Measurements from ENCODE around the gene SMOC2. TPM values are rescaled to one million over a fixed set of nuclear protein-coding genes. Genes with fewer than 3 reads are reported as not detected.
A peak's percentile ranks its signal among the peaks of the same experiment; 100 is the strongest.

The SMOC2 gene
- polyA plus RNA-seq, 3 donors: not detected

GRCh38 chr6:168709991-168710390, 269.0 kb downstream of the SMOC2 start:
- H3K27ac Mint-ChIP-seq: no peak overlapping the region
- H3K4me1 Mint-ChIP-seq: no peaks in the 10 kb centered on the region

GRCh38 chr6:168711049-168711640, 270.2 kb downstream of the SMOC2 start:
- Mint-ChIP-seq H3K27ac (no peak overlapping the region), H3K9me3 (peaks cover 0 to 11% (median 2%) of the 10 kb centered on the region in 7 donors), H3K27me3 (ENCODE audit: low read depth in 3 of 3) (no peaks in the 10 kb centered on the region), H3K36me3 (no peaks in the 10 kb centered on the region), H3K4me3 (no peak overlapping the region), H3K4me1 (no peaks in the 10 kb centered on the region)
- intact Hi-C loops (cut with micrococcal nuclease): no loop called here
- no peak overlapping the region for H3K4me2 ChIP-seq (replicated peaks; ENCODE audit: extremely low read depth, low read length, poor library complexity, severe bottlenecking)
- no peak overlapping the region for H2AFZ ChIP-seq (ENCODE audit: insufficient read depth, low read depth, low read length, poor library complexity, severe bottlenecking)
- no peak overlapping the region for H3K9ac ChIP-seq (ENCODE audit: insufficient read depth, low read length, poor library complexity, severe bottlenecking)
- H3K36me3 ChIP-seq (replicated peaks in 1 of 2; ENCODE audit: control insufficient read depth in 1 of 2, insufficient read depth in 2 of 2, low read length in 2 of 2): no peaks in the 10 kb centered on the region
- no peak overlapping the region for H3K27ac ChIP-seq (ENCODE audit: low read depth in 1 of 2, low read length in 2 of 2)
- no peaks in the 10 kb centered on the region for H3K4me1 ChIP-seq (ENCODE audit: control insufficient read depth in 1 of 2, insufficient read depth in 2 of 2, low read length in 2 of 2)
- H3K4me3 ChIP-seq (replicated peaks in 1 of 3; ENCODE audit: low read depth in 2 of 3, low read length in 3 of 3): no peak overlapping the region
- TF ChIP-seq CTCF (IDR thresholded peaks at IDR 0.05): peak; percentile 9
- H3K79me2 ChIP-seq (ENCODE audit: insufficient read depth, low read length): no peaks in the 10 kb centered on the region
- H3K9me3 ChIP-seq (replicated peaks in 1 of 2; ENCODE audit: control insufficient read depth in 1 of 2, insufficient read depth in 1 of 2, low read length in 2 of 2): peaks cover 0 to 5% of the 10 kb centered on the region in 2 donors
- no peaks in the 10 kb centered on the region for H4K20me1 ChIP-seq (ENCODE audit: insufficient read depth, low read length)
- DNase-seq: no peak
- WGBS (ENCODE audit: insufficient coverage): no CpG with 5 or more reads among the region's 5 CpGs
- no peaks in the 10 kb centered on the region for H3K27me3 ChIP-seq (ENCODE audit: control insufficient read depth in 2 of 2, insufficient read depth in 2 of 2, low read length in 2 of 2)

More at GRCh38 chr6:168709991-168710390, 269.0 kb downstream of the SMOC2 start:
- no peaks in the 10 kb centered on the region for H3K27me3 Mint-ChIP-seq (ENCODE audit: low read depth in 3 of 3)
- H3K4me1 ChIP-seq (ENCODE audit: control insufficient read depth in 1 of 2, insufficient read depth in 2 of 2, low read length in 2 of 2): no peaks in the 10 kb centered on the region
- no peak overlapping the region for H3K27ac ChIP-seq (ENCODE audit: low read depth in 1 of 2, low read length in 2 of 2)
- peaks cover 0 to 13% of the 10 kb centered on the region in 2 donors for H3K9me3 ChIP-seq (replicated peaks in 1 of 2; ENCODE audit: control insufficient read depth in 1 of 2, insufficient read depth in 1 of 2, low read length in 2 of 2)
- TF ChIP-seq CTCF (IDR thresholded peaks at IDR 0.05): no peak
- no peaks in the 10 kb centered on the region for H3K36me3 Mint-ChIP-seq
- H3K9ac ChIP-seq (ENCODE audit: insufficient read depth, low read length, poor library complexity, severe bottlenecking): no peak overlapping the region
- no peaks in the 10 kb centered on the region for H4K20me1 ChIP-seq (ENCODE audit: insufficient read depth, low read length)
- no peaks in the 10 kb centered on the region for H3K79me2 ChIP-seq (ENCODE audit: insufficient read depth, low read length)
- no peak overlapping the region for H3K4me3 Mint-ChIP-seq
- H3K4me2 ChIP-seq (replicated peaks; ENCODE audit: extremely low read depth, low read length, poor library complexity, severe bottlenecking): no peak overlapping the region
- H3K9me3 Mint-ChIP-seq: peaks cover 0 to 14% (median 3%) of the 10 kb centered on the region in 7 donors
- H3K27me3 ChIP-seq (ENCODE audit: control insufficient read depth in 2 of 2, insufficient read depth in 2 of 2, low read length in 2 of 2): no peaks in the 10 kb centered on the region
- H2AFZ ChIP-seq (ENCODE audit: insufficient read depth, low read depth, low read length, poor library complexity, severe bottlenecking): no peak overlapping the region
- H3K4me3 ChIP-seq (replicated peaks in 1 of 3; ENCODE audit: low read depth in 2 of 3, low read length in 3 of 3): no peak overlapping the region
- intact Hi-C loops (cut with micrococcal nuclease): no loop called here
- DNase-seq: no peak
- H3K36me3 ChIP-seq (replicated peaks in 1 of 2; ENCODE audit: control insufficient read depth in 1 of 2, insufficient read depth in 2 of 2, low read length in 2 of 2): no peaks in the 10 kb centered on the region
- 88% methylated on average over 8 of the region's 9 CpGs for whole genome bisulfite sequencing (ENCODE audit: insufficient coverage)

All from CD14-positive monocyte (primary cell).